Panc1 (cell line): ENCODE measurements around the gene IRX3. TPM values are rescaled to one million over a fixed set of nuclear protein-coding genes. Genes with fewer than 3 reads are reported as not detected.

Source experiments
- ATAC-seq: fragments of 200-7000 bp; cut with Tn5 transposase; 2 replicates; pipeline ENCODE4 v1.9.1; 2020; ENCODE audit warnings: mild to moderate bottlenecking, moderate library complexity
- BruUV-seq: library from RNA; stranded (reverse); fragments of 400-500 nt; replicated peaks from 2 replicates; lab custom pipeline; 2021; lab: Mats Ljungman, UMichigan
- CTCF ChIA-PET: fragments of 300-600 bp; sonication (Branson Sonifier 250); formaldehyde crosslinking; loops from one replicate; lab custom pipeline; 2022; ENCODE audit warnings: antibody characterized with exemption; lab: Charles Lee
- POLR2A ChIA-PET: fragments of 300-600 bp; sonication (Branson Sonifier 250); formaldehyde crosslinking; loops from one replicate; lab custom pipeline; 2022; ENCODE audit warnings: antibody characterized with exemption; lab: Charles Lee
- DNase-seq: peaks from one replicate; pipeline ENCODE4 v3.0.0-alpha.2; 2010; ENCODE audit warnings: low read depth, low spot score
- H3K27ac ChIP-seq: 2 replicates; pipeline ENCODE4 v1.5.1; 2011; ENCODE audit warnings: mild to moderate bottlenecking, low read length, inconsistent platforms
- H3K27me3 ChIP-seq: fragments of 200-500 bp; sonication (Bioruptor generic); 2 replicates; pipeline ENCODE4 v1.6.0; 2014; ENCODE audit warnings: low read length, inconsistent platforms; ENCODE audit not compliant: control insufficient read depth, insufficient read depth
- H3K36me3 ChIP-seq: fragments of 200-500 bp; sonication (Bioruptor generic); 2 replicates; pipeline ENCODE4 v1.5.1; 2014; ENCODE audit warnings: inconsistent platforms, mild to moderate bottlenecking, low read length, moderate library complexity; ENCODE audit not compliant: control insufficient read depth, insufficient read depth
- H3K4me1 ChIP-seq: 2 replicates; pipeline ENCODE4 v1.5.1; 2011; ENCODE audit warnings: inconsistent platforms, mild to moderate bottlenecking, low read length, moderate library complexity; ENCODE audit not compliant: control insufficient read depth, insufficient read depth
- H3K4me3 ChIP-seq, 2 experiments: 2 replicates each; pipeline ENCODE4 v1.5.1; 2011 to 2012; ENCODE audit warnings: low read depth in 2 of 2, low read length in 2 of 2, mild to moderate bottlenecking in 2 of 2, inconsistent platforms in 1 of 2, moderate library complexity in 1 of 2
- H3K9me3 ChIP-seq: fragments of 200-500 bp; sonication (Bioruptor generic); 2 replicates; pipeline ENCODE4 v1.5.1; 2014; ENCODE audit warnings: low read depth, mild to moderate bottlenecking, inconsistent platforms, low read length, moderate library complexity; ENCODE audit not compliant: control insufficient read depth, insufficient read depth
- POLR2AphosphoS5 ChIP-seq: IDR thresholded peaks from 2 replicates; pipeline ENCODE4 v1.6.1; 2012; ENCODE audit warnings: mild to moderate bottlenecking, low read depth, low read length, moderate library complexity
- SIN3A ChIP-seq: IDR thresholded peaks from 2 replicates; pipeline ENCODE4 v1.6.1; 2012; ENCODE audit warnings: low read depth, mild to moderate bottlenecking, low read length, moderate library complexity, borderline replicate concordance; ENCODE audit not compliant: insufficient read depth
- TCF7L2 ChIP-seq: IDR thresholded peaks from 2 replicates; pipeline ENCODE4 v1.6.1; 2011; ENCODE audit warnings: mild to moderate bottlenecking, low read depth, low read length, inconsistent platforms
- in situ Hi-C: cut with HindIII; loops from 2 replicates; pipeline ENCODE4 v1.10.0; 2016; ENCODE audit warnings: low sequenced_read_pairs, low pct_unique_long_range_greater_than_20kb
- intact Hi-C: fragments of 100-400 bp; cut with micrococcal nuclease; formaldehyde crosslinking; loops from one replicate; pipeline ENCODE4 v1.10.0; 2022; ENCODE audit not compliant: unreplicated experiment
- total RNA-seq: library from RNA; stranded (reverse); gene quantifications from one replicate; pipeline ENCODE4 v1.2.1, GENCODE V29; 2021; ENCODE audit not compliant: unreplicated experiment
- TF ChIP-seq, protein P1 (sequence below), 2 experiments: IDR thresholded peaks; 2 replicates each; pipeline ENCODE4 v1.6.1; 2011 to 2012; ENCODE audit warnings: low read depth in 2 of 2, control low read depth in 1 of 2, low read length in 1 of 2, mild to moderate bottlenecking in 1 of 2, moderate library complexity in 1 of 2; ENCODE audit not compliant: insufficient read depth in 1 of 2
- TF ChIP-seq, protein P2 (sequence below): fragments of 450-650 bp; IDR thresholded peaks from 2 replicates; pipeline ENCODE4 v1.5.1; 2017; ENCODE audit warnings: mild to moderate bottlenecking

The IRX3 gene
- total RNA-seq, 1 experiment from 2014 or later = 7.0 TPM

- Histone ChIP-seq H3K4me3 (no peak overlapping the region), H3K27me3 (no peaks in the 10 kb centered on the region), H3K9me3 (no peaks in the 10 kb centered on the region), H3K27ac (no peak overlapping the region), H3K36me3 (no peaks in the 10 kb centered on the region), H3K4me1 (no peaks in the 10 kb centered on the region)
- intact Hi-C loops (no loop called here), in situ Hi-C loops (no loop called here)
- no peak for ATAC-seq
- TF ChIP-seq, protein P1, sequence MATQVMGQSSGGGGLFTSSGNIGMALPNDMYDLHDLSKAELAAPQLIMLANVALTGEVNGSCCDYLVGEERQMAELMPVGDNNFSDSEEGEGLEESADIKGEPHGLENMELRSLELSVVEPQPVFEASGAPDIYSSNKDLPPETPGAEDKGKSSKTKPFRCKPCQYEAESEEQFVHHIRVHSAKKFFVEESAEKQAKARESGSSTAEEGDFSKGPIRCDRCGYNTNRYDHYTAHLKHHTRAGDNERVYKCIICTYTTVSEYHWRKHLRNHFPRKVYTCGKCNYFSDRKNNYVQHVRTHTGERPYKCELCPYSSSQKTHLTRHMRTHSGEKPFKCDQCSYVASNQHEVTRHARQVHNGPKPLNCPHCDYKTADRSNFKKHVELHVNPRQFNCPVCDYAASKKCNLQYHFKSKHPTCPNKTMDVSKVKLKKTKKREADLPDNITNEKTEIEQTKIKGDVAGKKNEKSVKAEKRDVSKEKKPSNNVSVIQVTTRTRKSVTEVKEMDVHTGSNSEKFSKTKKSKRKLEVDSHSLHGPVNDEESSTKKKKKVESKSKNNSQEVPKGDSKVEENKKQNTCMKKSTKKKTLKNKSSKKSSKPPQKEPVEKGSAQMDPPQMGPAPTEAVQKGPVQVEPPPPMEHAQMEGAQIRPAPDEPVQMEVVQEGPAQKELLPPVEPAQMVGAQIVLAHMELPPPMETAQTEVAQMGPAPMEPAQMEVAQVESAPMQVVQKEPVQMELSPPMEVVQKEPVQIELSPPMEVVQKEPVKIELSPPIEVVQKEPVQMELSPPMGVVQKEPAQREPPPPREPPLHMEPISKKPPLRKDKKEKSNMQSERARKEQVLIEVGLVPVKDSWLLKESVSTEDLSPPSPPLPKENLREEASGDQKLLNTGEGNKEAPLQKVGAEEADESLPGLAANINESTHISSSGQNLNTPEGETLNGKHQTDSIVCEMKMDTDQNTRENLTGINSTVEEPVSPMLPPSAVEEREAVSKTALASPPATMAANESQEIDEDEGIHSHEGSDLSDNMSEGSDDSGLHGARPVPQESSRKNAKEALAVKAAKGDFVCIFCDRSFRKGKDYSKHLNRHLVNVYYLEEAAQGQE (IDR thresholded peaks at IDR 0.05; ENCODE audit: insufficient read depth in 1 of 2, low read depth in 2 of 2, low read length in 1 of 2) = no peak
- TF ChIP-seq, protein P2, sequence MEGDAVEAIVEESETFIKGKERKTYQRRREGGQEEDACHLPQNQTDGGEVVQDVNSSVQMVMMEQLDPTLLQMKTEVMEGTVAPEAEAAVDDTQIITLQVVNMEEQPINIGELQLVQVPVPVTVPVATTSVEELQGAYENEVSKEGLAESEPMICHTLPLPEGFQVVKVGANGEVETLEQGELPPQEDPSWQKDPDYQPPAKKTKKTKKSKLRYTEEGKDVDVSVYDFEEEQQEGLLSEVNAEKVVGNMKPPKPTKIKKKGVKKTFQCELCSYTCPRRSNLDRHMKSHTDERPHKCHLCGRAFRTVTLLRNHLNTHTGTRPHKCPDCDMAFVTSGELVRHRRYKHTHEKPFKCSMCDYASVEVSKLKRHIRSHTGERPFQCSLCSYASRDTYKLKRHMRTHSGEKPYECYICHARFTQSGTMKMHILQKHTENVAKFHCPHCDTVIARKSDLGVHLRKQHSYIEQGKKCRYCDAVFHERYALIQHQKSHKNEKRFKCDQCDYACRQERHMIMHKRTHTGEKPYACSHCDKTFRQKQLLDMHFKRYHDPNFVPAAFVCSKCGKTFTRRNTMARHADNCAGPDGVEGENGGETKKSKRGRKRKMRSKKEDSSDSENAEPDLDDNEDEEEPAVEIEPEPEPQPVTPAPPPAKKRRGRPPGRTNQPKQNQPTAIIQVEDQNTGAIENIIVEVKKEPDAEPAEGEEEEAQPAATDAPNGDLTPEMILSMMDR = no peak
- TF ChIP-seq POLR2AphosphoS5 = no peak
- TF ChIP-seq SIN3A = no peak
- TF ChIP-seq TCF7L2 = no peak
- CTCF ChIA-PET = no interaction called here
- DNase-seq = no peak
- BruUV-seq = no TSS peak
- POLR2A ChIA-PET = interaction anchor here (0.6 kb wide), 2 partner anchors 97 to 296 kb away, joined by 6 to 14 read pairs; no protein-coding TSS in a partner anchor
These were observed 26.0 kb upstream of the IRX3 start for GRCh38 chr16:54312502-54312991.

DNA sequence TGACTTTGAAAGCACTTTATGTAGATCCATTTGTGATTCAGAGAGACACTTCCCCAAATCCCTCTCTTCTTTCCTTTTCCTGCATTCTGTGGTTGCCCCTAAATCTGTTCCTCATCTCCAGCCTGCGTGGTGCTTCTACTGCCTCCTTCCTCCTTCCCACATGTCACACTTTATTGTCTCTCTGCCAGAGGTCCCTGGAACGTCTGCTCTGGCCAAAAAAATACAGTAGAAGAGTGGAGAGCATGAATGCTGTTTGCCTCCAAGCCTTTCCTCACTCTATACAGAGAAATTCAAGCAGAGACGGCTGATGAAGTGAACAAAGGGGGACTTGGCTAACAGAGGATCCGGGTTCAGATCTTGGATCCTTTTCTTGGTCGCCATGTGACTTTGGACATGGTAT lies 22.8 kb upstream of the IRX3 start:
- POLR2A ChIA-PET = no interaction called here

More for the DNA sequence above, 22.8 kb upstream of the IRX3 start:
- CTCF ChIA-PET = no interaction called here
- Histone ChIP-seq H3K4me3 (no peak overlapping the region), H3K27ac (no peak overlapping the region), H3K4me1 (no peaks in the 10 kb centered on the region), H3K9me3 (no peaks in the 10 kb centered on the region), H3K27me3 (no peaks in the 10 kb centered on the region), H3K36me3 (no peaks in the 10 kb centered on the region)
- no peak for DNase-seq
- in situ Hi-C loops (no loop called here), intact Hi-C loops (no loop called here)
- no TSS peak for BruUV-seq
- no peak for TF ChIP-seq POLR2AphosphoS5
- TF ChIP-seq, protein P1 (IDR thresholded peaks at IDR 0.05; ENCODE audit: insufficient read depth in 1 of 2, low read depth in 2 of 2, low read length in 1 of 2) = no peak
- no peak for TF ChIP-seq TCF7L2
- TF ChIP-seq, protein P2 = no peak
- no peak for TF ChIP-seq SIN3A
- no peak for ATAC-seq
